H1 (cell line): ENCODE data around the gene GSG1L2. TPM values are rescaled to one million over a fixed set of nuclear protein-coding genes. Genes with fewer than 3 reads are reported as not detected.

Experiments used
- ATF2 ChIP-seq: IDR thresholded peaks from 2 replicates; pipeline ENCODE4 v1.6.1; 2012; ENCODE audit warnings: low read length, inconsistent platforms
- CBX5 ChIP-seq: fragments of 300-800, 300-1000 bp; sonication (generic); IDR thresholded peaks from 2 replicates; pipeline ENCODE4 v1.7.1; 2016; ENCODE audit warnings: antibody characterized with exemption, low read length, low read depth
- CREB1 ChIP-seq: IDR thresholded peaks from 2 replicates; pipeline ENCODE4 v1.6.1; 2012; ENCODE audit warnings: inconsistent platforms
- HDAC2 ChIP-seq, 2 experiments: fragments of 300-600 bp in 1 of 2; sonication (generic) in 1 of 2; IDR thresholded peaks; 2 replicates each; pipeline ENCODE4 v1.6.1; 2011 to 2012; ENCODE audit warnings: low read depth in 2 of 2, low read length in 2 of 2, mild to moderate bottlenecking in 2 of 2, moderate library complexity in 2 of 2, borderline replicate concordance in 1 of 2, inconsistent platforms in 1 of 2
- HDAC6 ChIP-seq: IDR thresholded peaks from one replicate; pipeline ENCODE4 v1.7.1; 2012; ENCODE audit warnings: low read depth, mild to moderate bottlenecking, inconsistent platforms, low read length, moderate library complexity
- KDM5A ChIP-seq: fragments of 200-600 bp; IDR thresholded peaks from 2 replicates; pipeline ENCODE4 v1.7.1; 2012; ENCODE audit warnings: mild to moderate bottlenecking, low read length, inconsistent platforms, mixed read lengths
- SIRT6 ChIP-seq: IDR thresholded peaks from one replicate; pipeline ENCODE4 v1.7.1; 2012; ENCODE audit warnings: low read length, inconsistent platforms
- polyA plus RNA-seq, 7 experiments: library from polyadenylated mRNA; depleted of rRNA in 3 of 7; stranded (reverse) in 5 of 7; unstranded in 2 of 7; fragments of >200 nt in 5 of 7; fragments of 200-250 nt in 2 of 7; gene quantifications; 1 replicate in 5 of 7; 2 replicates in 1 of 7; 4 replicates in 1 of 7; pipeline versions ENCODE4 v1.2.1 to v1.2.3, GENCODE V29; 2011 to 2013; ENCODE audit warnings: missing spikeins in 2 of 7, mixed read lengths in 2 of 7
- total RNA-seq: library from RNA; stranded (reverse); fragmentation: NEBNext Ultra II Directional; extraction: Animal tissue kit (Norgen Biotek cat#: 25700); gene quantifications from 2 replicates; pipeline ENCODE4 v1.2.1, GENCODE V29; 2021

The GSG1L2 gene
- total and polyA plus RNA-seq, 2 of the 8 experiments (the other 6 are each of a cell fraction or from before 2014, with no cell fraction given), result not detected

GRCh38 chr17:9821921-9822320, at the start of gene GSG1L2 (continued):
- TF ChIP-seq SIRT6 (no peak), CBX5 (no peak), ATF2 (no peak), KDM5A (no peak), HDAC2 (IDR thresholded peaks at IDR 0.05; ENCODE audit: borderline replicate concordance in 1 of 2, low read depth in 2 of 2, low read length in 2 of 2) (no peak), HDAC6 (no peak), CREB1 (no peak)
